PC-3 (cell line): ENCODE measurements around the gene CTRL. TPM values are rescaled to one million over a fixed set of nuclear protein-coding genes. Genes with fewer than 3 reads are reported as not detected.
A peak's percentile ranks its signal among the peaks of the same experiment; 100 is the strongest.

Experiments used
- ATAC-seq: fragments of 200-7000 bp; cut with Tn5 transposase; 2 replicates; pipeline ENCODE4 v1.9.1; 2020; ENCODE audit warnings: mild to moderate bottlenecking, moderate library complexity
- BruUV-seq: library from RNA; stranded (reverse); fragments of 400-500 nt; replicated peaks from 2 replicates; lab custom pipeline; 2021; lab: Mats Ljungman, UMichigan
- CTCF ChIA-PET: fragments of 300-600 bp; sonication (Branson Sonifier 250); formaldehyde crosslinking; loops from one replicate; lab custom pipeline; 2022; ENCODE audit warnings: antibody characterized with exemption; lab: Charles Lee
- POLR2A ChIA-PET: fragments of 300-600 bp; sonication (Branson Sonifier 250); formaldehyde crosslinking; loops from one replicate; lab custom pipeline; 2022; ENCODE audit warnings: antibody characterized with exemption; ENCODE audit not compliant: unreplicated experiment; lab: Charles Lee
- DNase-seq: peaks from one replicate; pipeline ENCODE4 v3.0.0-alpha.2; 2015
- H2AFZ ChIP-seq: fragments of 300-600 bp; sonication (generic); 2 replicates; pipeline ENCODE4 v1.6.0; 2016; ENCODE audit warnings: antibody characterized with exemption, low read length
- H3F3A ChIP-seq: fragments of 300-600 bp; sonication (generic); one replicate; pipeline ENCODE4 v1.6.0; 2017; ENCODE audit warnings: antibody characterized with exemption, low read length, control low read depth, mild to moderate bottlenecking; ENCODE audit not compliant: unreplicated experiment
- H3K27ac ChIP-seq: fragments of 300-600 bp; sonication (generic); 2 replicates; pipeline ENCODE4 v1.5.1; 2016; ENCODE audit warnings: mild to moderate bottlenecking, low read length
- H3K27me3 ChIP-seq: fragments of 300-600 bp; sonication (generic); 2 replicates; pipeline ENCODE4 v1.6.1; 2016; ENCODE audit warnings: low read length, mixed read lengths
- H3K36me3 ChIP-seq: fragments of 300-600 bp; sonication (generic); 2 replicates; pipeline ENCODE4 v1.6.1; 2016; ENCODE audit warnings: low read depth, mixed run types, low read length, mixed read lengths
- H3K4me1 ChIP-seq: fragments of 300-600 bp; sonication (generic); 2 replicates; pipeline ENCODE4 v1.5.1; 2016; ENCODE audit warnings: low read length; ENCODE audit not compliant: insufficient read depth
- H3K4me2 ChIP-seq: fragments of 300-600 bp; sonication (generic); 2 replicates; pipeline ENCODE4 v1.6.0; 2016; ENCODE audit warnings: low read length
- H3K4me3 ChIP-seq: fragments of 300-600 bp; sonication (generic); 2 replicates; pipeline ENCODE4 v1.5.1; 2016; ENCODE audit warnings: mild to moderate bottlenecking, low read length, mixed read lengths
- H3K79me2 ChIP-seq: fragments of 300-600 bp; sonication (generic); 2 replicates; pipeline ENCODE4 v1.6.1; 2017; ENCODE audit warnings: low read length, mixed read lengths
- H3K9ac ChIP-seq: fragments of 300-600 bp; sonication (generic); 2 replicates; pipeline ENCODE4 v1.6.0; 2016; ENCODE audit warnings: mild to moderate bottlenecking, low read length
- H3K9me2 ChIP-seq: fragments of 300-600 bp; sonication (generic); replicated peaks from 2 replicates; pipeline ENCODE4 v1.6.1; 2016; ENCODE audit warnings: mixed run types, low read length, mixed read lengths
- H3K9me3 ChIP-seq: fragments of 300-600 bp; sonication (generic); 2 replicates; pipeline ENCODE4 v1.6.1; 2016; ENCODE audit warnings: low read length, mixed read lengths
- H4K20me1 ChIP-seq: fragments of 300-600 bp; sonication (generic); 2 replicates; pipeline ENCODE4 v1.6.1; 2016; ENCODE audit warnings: low read length, mixed read lengths
- EZH2 ChIP-seq: fragments of 300-600 bp; sonication (generic); IDR thresholded peaks from one replicate; pipeline ENCODE4 v1.6.1; 2017; ENCODE audit warnings: antibody characterized with exemption, mild to moderate bottlenecking, low read length; ENCODE audit not compliant: unreplicated experiment
- EZH2phosphoT487 ChIP-seq: fragments of 300-600 bp; sonication (generic); IDR thresholded peaks from 2 replicates; pipeline ENCODE4 v1.6.1; 2018; ENCODE audit warnings: mild to moderate bottlenecking, antibody characterized with exemption, low read length, borderline replicate concordance
- intact Hi-C: fragments of 100-400 bp; cut with micrococcal nuclease; formaldehyde crosslinking; loops from 2 replicates; pipeline ENCODE4 v1.9.0; 2023
- total RNA-seq: library from RNA; depleted of rRNA; stranded (reverse); fragments of >200 nt; gene quantifications from 2 replicates; pipeline ENCODE4 v1.2.3, GENCODE V29; 2014
- TF ChIP-seq, protein P1 (sequence below): fragments of 300-600 bp; sonication (generic); conservative IDR thresholded peaks from 2 replicates; pipeline ENCODE4 v1.5.1; 2017; ENCODE audit warnings: antibody characterized with exemption, low read depth, mild to moderate bottlenecking, low read length

The CTRL gene
- total RNA-seq, 1 experiment from 2014 or later: 1.6 TPM

DNA sequence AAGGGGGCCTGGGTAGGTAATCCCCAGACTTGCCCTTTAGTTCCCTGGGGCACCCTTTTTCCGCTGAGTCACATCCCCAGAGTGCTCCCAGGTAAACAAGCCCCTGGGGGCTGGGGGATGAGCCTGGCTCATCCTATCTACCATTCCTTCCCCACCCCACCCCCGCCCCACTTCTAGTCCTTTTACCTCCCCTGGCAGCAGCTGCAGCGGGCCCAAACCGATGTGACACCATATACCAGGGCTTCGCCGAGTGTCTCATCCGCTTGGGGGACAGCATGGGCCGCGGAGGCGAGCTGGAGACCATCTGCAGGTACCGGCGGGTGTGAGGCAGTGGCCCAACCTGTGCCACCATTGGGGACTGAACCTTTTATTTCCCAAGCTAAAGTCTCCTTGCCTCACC is 46.1 kb downstream of the CTRL start:
- Histone ChIP-seq H2AFZ (no peak overlapping the region), H3K4me2 (no peak overlapping the region), H3K9ac (no peak overlapping the region), H4K20me1 (no peaks in the 10 kb centered on the region), H3K36me3 (peaks cover 4% of the 10 kb centered on the region; the same call in 1 of the 2 replicates), H3K79me2 (no peaks in the 10 kb centered on the region), H3K4me1 (peaks cover 6% of the 10 kb centered on the region; the same call in 1 of the 2 replicates), H3K9me2 (no peaks in the 10 kb centered on the region), H3K27me3 (no peaks in the 10 kb centered on the region), H3K4me3 (no peak overlapping the region), H3F3A (no peaks in the 10 kb centered on the region), H3K9me3 (no peaks in the 10 kb centered on the region), H3K27ac (no peak overlapping the region)
- ChIA-PET CTCF (no interaction called here), POLR2A (no interaction called here)
- no peak for DNase-seq
- intact Hi-C loops: no loop called here
- TF ChIP-seq EZH2: no peak
- TF ChIP-seq EZH2phosphoT487: no peak
- TF ChIP-seq, protein P1, sequence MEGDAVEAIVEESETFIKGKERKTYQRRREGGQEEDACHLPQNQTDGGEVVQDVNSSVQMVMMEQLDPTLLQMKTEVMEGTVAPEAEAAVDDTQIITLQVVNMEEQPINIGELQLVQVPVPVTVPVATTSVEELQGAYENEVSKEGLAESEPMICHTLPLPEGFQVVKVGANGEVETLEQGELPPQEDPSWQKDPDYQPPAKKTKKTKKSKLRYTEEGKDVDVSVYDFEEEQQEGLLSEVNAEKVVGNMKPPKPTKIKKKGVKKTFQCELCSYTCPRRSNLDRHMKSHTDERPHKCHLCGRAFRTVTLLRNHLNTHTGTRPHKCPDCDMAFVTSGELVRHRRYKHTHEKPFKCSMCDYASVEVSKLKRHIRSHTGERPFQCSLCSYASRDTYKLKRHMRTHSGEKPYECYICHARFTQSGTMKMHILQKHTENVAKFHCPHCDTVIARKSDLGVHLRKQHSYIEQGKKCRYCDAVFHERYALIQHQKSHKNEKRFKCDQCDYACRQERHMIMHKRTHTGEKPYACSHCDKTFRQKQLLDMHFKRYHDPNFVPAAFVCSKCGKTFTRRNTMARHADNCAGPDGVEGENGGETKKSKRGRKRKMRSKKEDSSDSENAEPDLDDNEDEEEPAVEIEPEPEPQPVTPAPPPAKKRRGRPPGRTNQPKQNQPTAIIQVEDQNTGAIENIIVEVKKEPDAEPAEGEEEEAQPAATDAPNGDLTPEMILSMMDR: no peak
- BruUV-seq: no TSS peak
- no peak for ATAC-seq

DNA sequence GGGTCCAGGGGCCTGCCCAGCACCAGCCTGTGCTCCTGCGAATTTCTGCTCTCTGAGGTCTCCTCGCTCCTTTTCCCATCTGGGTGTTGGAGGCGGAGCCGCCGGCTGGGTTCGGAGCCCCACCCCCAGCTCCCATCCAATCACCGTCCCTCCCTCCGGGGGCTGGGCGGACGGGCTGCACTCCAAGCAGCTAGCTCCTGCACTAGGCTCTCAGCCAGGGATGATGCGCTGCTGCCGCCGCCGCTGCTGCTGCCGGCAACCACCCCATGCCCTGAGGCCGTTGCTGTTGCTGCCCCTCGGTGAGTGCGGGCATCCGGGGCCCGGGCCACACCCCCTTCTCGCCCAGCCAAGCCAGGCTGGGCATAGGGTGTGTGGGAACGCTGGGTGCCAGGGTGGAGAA is 47.0 kb downstream of the CTRL start, which contains the start of gene NRN1L:
Gene NRN1L (plus strand): TSS at position 202 of the 400 bp plus-strand sequence. CDS start 19 bp downstream, at position 221.
- Histone ChIP-seq H3K27ac (no peak within 1 kb of the TSS), H3K27me3 (no peaks in the 10 kb centered on the region), H3K4me3 (no peak within 1 kb of the TSS), H2AFZ (no peak within 1 kb of the TSS), H3K4me2 (peak within 1 kb of the TSS; percentile 47; the same call in 1 of the 2 replicates), H3K9me2 (no peaks in the 10 kb centered on the region), H3K9me3 (no peaks in the 10 kb centered on the region), H4K20me1 (no peaks in the 10 kb centered on the region), H3K4me1 (peaks cover 6% of the 10 kb centered on the region; the same call in 1 of the 2 replicates), H3F3A (no peaks in the 10 kb centered on the region), H3K9ac (no peak within 1 kb of the TSS), H3K36me3 (peaks cover 4% of the 10 kb centered on the region; the same call in 1 of the 2 replicates), H3K79me2 (no peaks in the 10 kb centered on the region)
- CTCF ChIA-PET: interaction anchor here (0.6 to 1.7 kb wide), 2 partner anchors 40 to 65 kb away, joined by 4 read pairs; no protein-coding TSS in a partner anchor
- TF ChIP-seq, protein P1: no peak
- TF ChIP-seq EZH2 (no peak), EZH2phosphoT487 (no peak)
- POLR2A ChIA-PET: interaction anchor here (0.6 kb wide), 1 partner anchor 166 kb away, joined by 3 read pairs; the partner anchor contains the start of gene GFOD2
- peak; percentile 83 for ATAC-seq
- BruUV-seq: no TSS peak
- intact Hi-C loops: no loop called here
- peak; percentile 77 for DNase-seq

DNA sequence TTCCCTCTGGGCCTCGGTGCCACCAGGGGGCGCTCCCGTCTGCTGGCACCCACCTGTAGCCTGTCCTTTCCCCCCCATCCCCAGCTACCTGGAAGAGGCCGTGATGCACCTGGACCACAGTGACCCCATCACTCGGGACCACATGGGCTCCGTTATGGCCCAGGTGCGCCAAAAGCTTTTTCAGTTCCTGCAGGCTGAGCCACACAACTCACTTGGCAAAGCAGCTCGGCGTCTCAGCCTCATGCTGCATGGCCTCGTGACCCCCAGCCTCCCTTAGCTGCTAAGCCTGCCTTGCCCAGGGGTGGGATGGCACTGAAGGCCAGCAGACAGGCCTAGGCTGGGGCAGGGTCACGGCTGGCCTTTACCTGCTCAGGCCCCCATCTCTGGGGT is 47.8 kb downstream of the CTRL start:
- H3K9me2 ChIP-seq: no peaks in the 10 kb centered on the region
- ChIA-PET CTCF (interaction anchor here (0.5 to 1.7 kb wide), 5 partner anchors 9 to 140 kb away, joined by 4 to 7 read pairs (median 5); partner anchors contain the start of gene PSKH1), POLR2A (no interaction called here)
- H3K4me1 ChIP-seq: peaks cover 6% of the 10 kb centered on the region; the same call in 1 of the 2 replicates
- H3K9me3 ChIP-seq: no peaks in the 10 kb centered on the region
- H3K79me2 ChIP-seq: no peaks in the 10 kb centered on the region
- H3K4me3 ChIP-seq: no peak overlapping the region
- peaks cover 6% of the 10 kb centered on the region; the same call in 1 of the 2 replicates for H3K36me3 ChIP-seq
- H3K27ac ChIP-seq: no peak overlapping the region
- TF ChIP-seq, protein P1: peak; percentile 86
- no peak for TF ChIP-seq EZH2phosphoT487
- ATAC-seq: peak; percentile 74
- H3F3A ChIP-seq: no peaks in the 10 kb centered on the region
- H3K4me2 ChIP-seq: no peak overlapping the region
- DNase-seq: peak; percentile 59
- no peaks in the 10 kb centered on the region for H3K27me3 ChIP-seq
- H4K20me1 ChIP-seq: no peaks in the 10 kb centered on the region
- intact Hi-C loops: loop anchor here (1.0 kb wide), 1 partner anchor 44 kb away; no protein-coding TSS in a partner anchor
- no TSS peak for BruUV-seq
- no peak overlapping the region for H3K9ac ChIP-seq
- no peak overlapping the region for H2AFZ ChIP-seq
